T-helper 1 cell treated with Interleukin-12 subunit alpha and Interleukin-12 subunit beta and Interleukin-4 antibody, amounts not matched to agents 30 μg/mL and 1 μg/mL, for 36 hours (primary cell): ENCODE data around the gene ZNF385A.
"Not testable (repeated sequence)": the region's sequence is repeated elsewhere in the genome, so short reads cannot be mapped to it uniquely, and the experiment has no call there.

Source experiments
- H3K27ac Mint-ChIP-seq: one replicate; pipeline ENCODE4 v1.8.0; 2021; ENCODE audit warnings: mild to moderate bottlenecking, mixed read lengths
- H3K27me3 Mint-ChIP-seq: one replicate; pipeline ENCODE4 v1.8.0; 2021; ENCODE audit warnings: low read depth, mixed read lengths
- H3K36me3 Mint-ChIP-seq: one replicate; pipeline ENCODE4 v1.8.0; 2021; ENCODE audit warnings: low read depth, mixed read lengths
- H3K4me1 Mint-ChIP-seq: one replicate; pipeline ENCODE4 v1.8.0; 2021; ENCODE audit warnings: low read depth, mixed read lengths
- H3K4me3 Mint-ChIP-seq: one replicate; pipeline ENCODE4 v1.8.0; 2021; ENCODE audit warnings: mild to moderate bottlenecking, moderate library complexity, mixed read lengths
- H3K9me3 Mint-ChIP-seq: one replicate; pipeline ENCODE4 v1.8.0; 2021; ENCODE audit warnings: mixed read lengths

ZNF385A gene

DNA sequence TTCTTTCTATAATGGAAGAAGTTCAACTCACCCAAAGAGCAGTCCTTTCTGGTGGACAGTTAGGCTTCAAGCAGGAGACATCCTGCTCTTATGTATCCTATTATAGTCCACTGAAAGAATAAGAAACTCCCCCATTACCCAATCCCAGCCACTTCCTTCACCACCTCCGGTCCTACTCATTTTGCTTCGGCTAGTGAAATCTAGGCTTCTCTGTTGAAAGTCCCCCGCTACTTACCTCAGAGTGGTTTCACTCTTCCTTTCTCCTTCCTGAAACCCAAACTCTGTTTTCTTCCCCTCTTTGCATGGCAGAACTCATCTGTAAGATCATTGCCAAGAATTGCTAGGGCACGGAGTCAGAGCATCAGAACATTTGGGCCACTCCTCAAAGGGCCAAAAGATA lies 20.1 kb downstream of the ZNF385A start, which contains the start of gene GPR84:
GPR84 (minus strand) TSS at position 74 of the 400 bp plus-strand sequence. CDS start 635 bp downstream, outside the sequence.
- peaks cover 20% of the 10 kb centered on the region for H3K27me3 Mint-ChIP-seq
- H3K9me3 Mint-ChIP-seq: no peaks in the 10 kb centered on the region
- H3K4me3 Mint-ChIP-seq: peak within 1 kb of the TSS; percentile 50
- peaks cover 39% of the 10 kb centered on the region for H3K4me1 Mint-ChIP-seq
- H3K27ac Mint-ChIP-seq: peak within 1 kb of the TSS; percentile 64
- H3K36me3 Mint-ChIP-seq: no peaks in the 10 kb centered on the region

- H3K9me3 Mint-ChIP-seq: no peaks in the 10 kb centered on the region
- peak overlapping the region; percentile 64 for H3K27ac Mint-ChIP-seq
- no peaks in the 10 kb centered on the region for H3K36me3 Mint-ChIP-seq
- H3K4me1 Mint-ChIP-seq: peaks cover 31% of the 10 kb centered on the region
- peaks cover 18% of the 10 kb centered on the region for H3K27me3 Mint-ChIP-seq
- H3K4me3 Mint-ChIP-seq: peak overlapping the region; percentile 50
These were observed 20.9 kb downstream of the ZNF385A start for GRCh38 chr12:54363618-54364017.

- H3K4me1 Mint-ChIP-seq: peaks cover 27% of the 10 kb centered on the region
- H3K27ac Mint-ChIP-seq: no peak overlapping the region
- H3K9me3 Mint-ChIP-seq: no peaks in the 10 kb centered on the region
- H3K4me3 Mint-ChIP-seq: no peak overlapping the region
- no peaks in the 10 kb centered on the region for H3K36me3 Mint-ChIP-seq
- peaks cover 13% of the 10 kb centered on the region for H3K27me3 Mint-ChIP-seq
These were observed 21.5 kb downstream of the ZNF385A start for GRCh38 chr12:54363047-54363446.

DNA sequence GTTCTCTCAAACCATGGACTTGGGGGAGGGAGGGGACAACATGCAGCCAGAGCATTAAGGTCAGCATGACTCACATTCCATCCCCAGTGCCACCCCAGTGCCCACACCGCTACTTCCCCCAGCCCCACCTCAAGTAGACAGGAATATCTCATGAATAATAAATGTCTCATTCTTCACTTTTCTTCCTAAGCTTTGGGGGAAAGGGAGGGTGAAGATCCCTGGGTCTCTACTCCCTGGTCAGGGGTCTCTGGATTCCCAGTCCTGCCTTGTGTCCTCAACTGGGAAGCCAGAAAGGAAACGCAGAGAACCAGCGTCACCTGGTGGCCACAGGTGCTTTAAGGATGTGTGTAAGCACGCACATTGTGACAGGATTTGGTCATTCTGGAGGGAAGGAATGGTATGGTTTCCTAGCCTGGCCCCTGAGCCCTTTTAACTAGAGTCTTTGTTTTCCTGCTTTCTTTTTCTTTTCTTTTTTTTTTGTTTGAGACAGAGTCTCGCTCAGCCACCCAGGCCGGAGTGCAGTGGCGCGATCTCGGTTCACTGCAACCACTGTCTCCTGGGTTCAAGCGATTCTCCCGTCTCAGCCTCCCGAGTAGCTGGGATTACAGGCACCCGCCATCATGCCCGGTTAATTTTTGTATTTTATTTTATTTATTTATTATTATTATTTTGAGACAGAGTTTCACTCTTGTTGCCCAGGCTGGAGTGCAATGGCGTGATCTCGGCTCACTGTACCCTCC lies 23.6 kb downstream of the ZNF385A start:
- peak overlapping the region; percentile 65 for H3K27ac Mint-ChIP-seq
- no peaks in the 10 kb centered on the region for H3K9me3 Mint-ChIP-seq
- H3K4me1 Mint-ChIP-seq: peaks cover 25% of the 10 kb centered on the region
- peak overlapping the region; percentile 16 for H3K4me3 Mint-ChIP-seq
- H3K36me3 Mint-ChIP-seq: no peaks in the 10 kb centered on the region
- no peaks in the 10 kb centered on the region for H3K27me3 Mint-ChIP-seq

DNA sequence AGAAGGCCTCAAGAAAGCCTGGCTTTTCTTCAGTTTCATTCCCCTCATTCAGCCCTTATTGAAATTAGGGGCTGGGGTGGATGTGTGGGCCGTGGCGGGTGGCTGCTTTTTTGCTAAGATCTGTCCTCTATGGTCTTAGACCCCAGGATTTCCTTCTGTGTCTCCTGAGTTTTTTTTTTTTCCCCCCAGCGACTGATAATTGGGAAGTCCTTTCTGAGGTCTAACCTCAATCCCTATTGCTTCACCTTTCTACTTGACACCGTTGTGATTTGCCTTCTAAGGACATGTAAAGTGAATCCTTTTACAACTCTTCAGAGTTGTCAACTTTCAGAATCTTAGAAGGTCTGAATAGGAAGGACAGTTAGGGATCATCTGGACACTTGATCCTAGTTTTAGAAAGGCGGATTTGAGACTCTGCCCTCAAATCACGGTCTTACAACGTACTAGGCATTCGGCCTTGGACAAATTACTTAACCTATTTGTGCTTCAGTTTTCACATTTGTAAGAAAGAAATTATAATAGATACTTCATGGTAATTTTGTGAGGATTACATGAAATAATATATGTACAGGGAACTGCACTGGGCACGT lies 24.7 kb downstream of the ZNF385A start:
- Mint-ChIP-seq H3K36me3 (no peaks in the 10 kb centered on the region), H3K9me3 (no peaks in the 10 kb centered on the region), H3K27ac (no peak overlapping the region), H3K27me3 (no peaks in the 10 kb centered on the region), H3K4me1 (peaks cover 24% of the 10 kb centered on the region), H3K4me3 (no peak overlapping the region)

DNA sequence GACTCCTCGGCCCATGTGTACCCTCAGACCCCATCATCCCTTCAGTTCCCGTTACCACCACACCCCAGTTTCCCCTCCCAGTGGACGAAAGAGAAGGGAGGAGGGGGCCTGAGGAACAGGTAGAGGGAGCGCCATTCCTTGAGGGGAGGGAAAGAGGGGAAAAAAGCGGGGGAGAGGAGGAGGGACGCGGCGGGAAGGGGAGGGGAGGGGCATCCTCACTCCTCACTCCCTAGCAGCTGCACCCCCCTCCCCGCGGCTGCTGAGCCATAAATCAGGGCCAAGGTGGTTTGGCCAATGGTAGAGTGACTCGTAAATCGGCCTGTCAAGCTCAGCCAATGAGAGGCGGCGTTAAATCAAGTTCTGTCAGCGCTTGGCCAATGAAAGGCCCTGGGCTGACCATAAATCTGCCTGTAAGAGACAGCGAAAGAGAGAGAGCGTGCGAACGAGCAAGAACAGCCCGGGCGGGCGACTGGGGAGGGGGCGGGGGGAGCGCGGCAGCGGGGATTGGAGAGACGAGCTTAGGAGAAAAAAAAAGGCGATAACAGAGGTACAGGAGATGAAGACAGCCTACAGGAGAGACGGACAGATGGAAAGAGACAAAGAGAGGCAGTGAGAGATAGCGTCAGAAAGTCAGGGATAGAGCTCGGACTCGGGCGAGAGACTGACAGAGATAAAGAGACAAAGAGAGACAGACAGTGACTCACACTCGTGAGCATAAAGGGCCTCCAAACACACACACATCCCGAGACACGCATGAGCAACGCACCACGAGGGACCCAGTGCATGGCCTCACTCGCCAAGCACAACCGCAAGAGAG lies 25.4 kb downstream of the ZNF385A start:
- Mint-ChIP-seq H3K27me3 (no peaks in the 10 kb centered on the region), H3K4me1 (peaks cover 17% of the 10 kb centered on the region), H3K36me3 (no peaks in the 10 kb centered on the region), H3K4me3 (no peak overlapping the region), H3K9me3 (no peaks in the 10 kb centered on the region), H3K27ac (no peak overlapping the region)

- no peak overlapping the region for H3K4me3 Mint-ChIP-seq
- H3K9me3 Mint-ChIP-seq: no peaks in the 10 kb centered on the region
- no peaks in the 10 kb centered on the region for H3K27me3 Mint-ChIP-seq
- peaks cover 2% of the 10 kb centered on the region for H3K36me3 Mint-ChIP-seq
- H3K4me1 Mint-ChIP-seq: peaks cover 12% of the 10 kb centered on the region
- H3K27ac Mint-ChIP-seq: no peak overlapping the region
These were observed 26.2 kb downstream of the ZNF385A start for GRCh38 chr12:54358191-54358944.

- no peak overlapping the region for H3K4me3 Mint-ChIP-seq
- H3K27me3 Mint-ChIP-seq: no peaks in the 10 kb centered on the region
- peaks cover 13% of the 10 kb centered on the region for H3K4me1 Mint-ChIP-seq
- no peak overlapping the region for H3K27ac Mint-ChIP-seq
- no peaks in the 10 kb centered on the region for H3K9me3 Mint-ChIP-seq
- peaks cover 3% of the 10 kb centered on the region for H3K36me3 Mint-ChIP-seq
These were observed 26.9 kb downstream of the ZNF385A start for GRCh38 chr12:54357506-54358190.

- H3K36me3 Mint-ChIP-seq: peaks cover 8% of the 10 kb centered on the region
- H3K4me3 Mint-ChIP-seq: no peak overlapping the region
- H3K27me3 Mint-ChIP-seq: no peaks in the 10 kb centered on the region
- peak overlapping the region; percentile 39 for H3K27ac Mint-ChIP-seq
- H3K4me1 Mint-ChIP-seq: peaks cover 20% of the 10 kb centered on the region
- H3K9me3 Mint-ChIP-seq: no peaks in the 10 kb centered on the region
These were observed 27.6 kb downstream of the ZNF385A start for GRCh38 chr12:54356951-54357356.

GRCh38 chr12:54356228-54356627 lies 28.3 kb downstream of the ZNF385A start:
- Mint-ChIP-seq H3K4me3 (no peak overlapping the region), H3K27ac (no peak overlapping the region), H3K4me1 (peaks cover 25% of the 10 kb centered on the region), H3K27me3 (no peaks in the 10 kb centered on the region), H3K36me3 (peaks cover 15% of the 10 kb centered on the region), H3K9me3 (no peaks in the 10 kb centered on the region)

DNA sequence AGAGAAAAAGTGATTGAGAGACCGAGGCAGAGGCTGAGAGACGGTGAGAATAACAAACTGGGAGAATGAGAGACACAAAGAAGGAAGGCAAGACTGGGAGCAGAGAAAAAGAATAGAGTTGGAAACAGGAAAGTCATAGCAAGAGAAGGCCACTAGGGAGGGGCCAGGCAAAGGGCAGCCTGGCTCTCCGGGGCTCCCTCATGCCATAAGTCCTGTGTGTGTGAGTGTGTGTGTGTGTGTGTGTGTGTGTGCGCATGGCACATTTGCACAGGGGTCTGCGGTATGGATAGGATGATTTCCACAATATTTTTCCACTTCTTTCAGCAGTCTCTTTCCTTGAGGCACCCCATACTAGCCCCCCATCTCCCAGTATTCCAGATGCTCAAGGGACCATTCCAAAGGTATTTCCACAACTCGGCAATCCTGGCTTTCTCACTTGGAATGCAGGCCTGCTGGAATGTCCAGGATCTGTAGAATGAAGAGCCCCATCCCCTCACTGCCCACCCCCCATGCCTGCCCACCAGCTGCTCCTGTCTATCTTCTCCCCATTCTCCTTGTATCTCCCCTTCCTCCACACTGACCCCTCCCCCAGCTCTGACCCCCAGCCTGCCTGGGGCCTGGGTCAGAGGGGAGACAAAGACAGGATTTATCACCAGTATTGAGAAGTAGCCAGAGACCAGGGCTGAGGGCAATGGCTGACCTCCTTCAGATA lies 29.3 kb downstream of the ZNF385A start:
- Mint-ChIP-seq H3K4me3 (no peak overlapping the region), H3K36me3 (peaks cover 25% of the 10 kb centered on the region), H3K4me1 (peaks cover 20% of the 10 kb centered on the region), H3K9me3 (no peaks in the 10 kb centered on the region), H3K27me3 (no peaks in the 10 kb centered on the region), H3K27ac (no peak overlapping the region)

GRCh38 chr12:54354271-54354670 lies 30.3 kb downstream of the ZNF385A start:
- H3K9me3 Mint-ChIP-seq, H3K27ac Mint-ChIP-seq, H3K4me3 Mint-ChIP-seq, H3K27me3 Mint-ChIP-seq: not testable (repeated sequence)
- Mint-ChIP-seq H3K4me1 (peaks cover 20% of the 10 kb centered on the region), H3K36me3 (peaks cover 35% of the 10 kb centered on the region)
